HG03460 (cell line): ENCODE measurements around the gene TMEM60.
"Not testable (repeated sequence)": the region's sequence is repeated elsewhere in the genome, so short reads cannot be mapped to it uniquely, and the experiment has no call there.

Experiments used
- ATAC-seq: cut with Tn5 transposase; IDR thresholded peaks from one replicate; pipeline ENCODE4 v1.9.1; 2021; ENCODE audit not compliant: unreplicated experiment

The TMEM60 gene

GRCh38 chr7:77812290-77812685, 14.1 kb upstream of the TMEM60 start:
- no peak for ATAC-seq

DNA sequence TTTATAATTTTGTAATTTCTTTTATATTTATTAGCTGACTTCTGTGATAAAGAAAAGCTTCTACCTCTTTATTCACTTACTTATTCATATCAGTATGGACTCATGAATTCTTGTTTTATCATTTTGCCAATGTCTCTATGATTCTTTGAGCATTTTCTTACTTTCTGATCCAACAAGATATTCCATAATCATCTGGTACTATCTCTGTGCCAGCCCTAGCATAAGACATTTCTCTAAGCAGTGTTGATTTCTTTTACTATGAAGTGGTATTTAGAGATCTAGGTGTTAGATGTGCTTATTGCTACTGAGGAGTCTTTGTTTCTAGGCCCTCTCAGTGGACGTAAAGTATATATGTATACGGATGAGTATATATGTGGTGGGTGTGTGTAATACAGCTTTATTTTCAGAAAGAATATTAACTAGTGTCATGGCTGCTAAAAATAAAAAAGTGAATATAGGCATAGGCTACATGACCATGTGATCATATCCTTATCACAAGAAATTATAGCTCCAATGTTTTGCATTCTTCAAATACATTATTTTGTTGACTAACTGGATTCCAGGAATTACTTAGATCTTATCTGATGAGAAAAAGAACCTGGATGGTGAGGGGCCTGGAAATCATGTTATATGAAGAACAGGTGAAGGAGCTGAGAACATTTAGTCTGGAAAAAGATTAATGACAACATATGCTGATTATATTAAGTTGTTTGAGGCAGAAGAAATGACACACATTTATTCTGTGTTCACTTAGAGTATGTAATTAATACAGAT, 13.5 kb upstream of the TMEM60 start:
- no peak for ATAC-seq

DNA sequence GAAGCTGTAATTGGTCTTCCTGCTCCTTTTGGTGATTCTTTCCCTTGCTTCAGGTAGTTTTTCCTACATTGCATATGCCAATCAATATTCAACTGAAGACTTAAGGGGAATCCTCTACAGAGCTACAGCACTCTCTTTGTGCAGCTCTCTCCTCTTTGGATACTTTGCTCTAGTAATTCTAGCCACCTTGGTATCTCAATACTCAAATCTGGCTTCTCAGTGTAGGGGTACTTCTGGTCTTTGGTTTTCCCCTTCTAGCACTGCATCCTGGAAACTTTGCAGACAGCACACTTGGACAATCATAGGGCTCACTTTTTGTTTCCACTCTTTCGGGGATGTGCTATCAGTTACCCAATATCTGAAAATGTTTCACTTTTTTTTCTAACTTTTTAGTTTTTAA, 10.3 kb upstream of the TMEM60 start:
- ATAC-seq: no peak

GRCh38 chr7:77806425-77806824, 8.2 kb upstream of the TMEM60 start:
- no peak for ATAC-seq

DNA sequence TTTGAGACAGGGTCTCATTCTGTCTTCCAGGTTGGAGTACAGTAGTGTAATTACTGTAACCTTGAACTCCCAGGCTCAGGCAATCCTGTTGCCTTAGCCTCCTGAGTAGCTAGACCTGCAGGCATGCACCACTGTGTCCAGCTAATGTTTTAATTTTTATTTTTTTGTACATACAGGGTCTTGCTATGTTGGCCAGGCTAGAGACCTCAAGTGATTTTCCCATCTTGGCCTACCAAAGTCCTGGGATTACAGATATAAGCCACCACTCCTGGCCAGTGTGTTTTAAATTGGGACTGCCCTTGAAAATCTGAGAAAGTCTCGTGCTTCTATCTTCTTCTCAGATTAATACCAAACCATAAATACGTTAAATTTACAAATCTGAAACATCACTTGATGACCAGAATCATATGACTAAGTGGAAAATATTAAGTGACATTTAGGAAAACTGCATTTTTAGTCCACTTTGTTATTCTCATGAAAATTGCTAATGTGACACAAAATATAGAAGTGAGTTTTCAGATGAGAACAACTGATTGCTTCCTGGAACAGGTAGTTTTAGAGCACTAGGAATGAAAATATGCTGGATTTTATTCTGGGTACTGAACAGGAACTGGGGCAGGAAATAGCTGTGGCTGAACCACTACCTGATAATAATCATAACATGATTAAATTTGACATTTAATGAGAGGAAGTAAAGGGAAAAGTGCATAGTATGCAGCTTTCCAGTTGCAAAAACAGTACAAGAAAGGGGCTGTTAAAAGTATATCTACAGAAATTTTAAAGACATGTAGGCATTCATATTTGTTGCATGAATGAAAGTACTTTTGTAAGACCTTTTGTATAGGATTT, 4.5 kb upstream of the TMEM60 start:
- no peak for ATAC-seq

DNA sequence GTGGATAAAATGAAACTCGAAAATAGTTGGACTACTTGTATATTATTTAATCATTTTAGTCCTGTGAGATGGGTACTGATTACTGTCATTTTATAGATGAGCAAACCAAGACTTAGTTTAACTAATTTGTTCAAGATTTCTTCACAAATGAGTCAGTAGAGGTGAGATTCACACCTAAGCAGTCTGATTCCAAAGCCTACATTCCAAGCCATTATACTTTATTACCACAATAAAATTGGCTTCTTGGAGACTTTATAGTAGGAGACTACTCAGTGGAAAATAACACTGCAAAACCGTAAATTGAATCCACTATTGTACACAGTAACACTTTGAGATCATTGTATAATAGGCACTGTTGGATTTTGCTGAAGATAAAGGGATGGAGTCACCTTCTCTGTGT, 2.5 kb upstream of the TMEM60 start:
- no peak for ATAC-seq

DNA sequence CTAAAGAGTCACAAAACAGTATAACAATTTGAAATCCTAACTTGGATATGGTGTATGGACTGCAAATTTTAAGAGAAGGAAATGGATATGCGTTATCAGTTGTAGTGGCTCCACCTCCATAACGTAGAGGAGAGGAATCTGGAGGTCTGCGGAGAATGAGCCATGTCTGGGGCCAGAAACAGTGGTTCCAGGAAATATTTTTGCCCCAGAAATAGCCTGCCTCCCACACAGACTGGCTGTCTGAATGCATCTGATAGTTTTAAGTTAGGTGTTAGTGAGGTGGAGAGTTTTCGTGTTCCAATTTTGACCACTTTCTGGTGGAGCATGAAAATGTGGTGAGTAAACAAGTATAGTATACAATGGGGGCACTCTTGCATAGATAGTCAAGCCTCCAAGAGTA, 1.9 kb upstream of the TMEM60 start:
- ATAC-seq: no peak

- no peak for ATAC-seq
These were observed 1.1 kb upstream of the TMEM60 start for GRCh38 chr7:77799078-77799964.

DNA sequence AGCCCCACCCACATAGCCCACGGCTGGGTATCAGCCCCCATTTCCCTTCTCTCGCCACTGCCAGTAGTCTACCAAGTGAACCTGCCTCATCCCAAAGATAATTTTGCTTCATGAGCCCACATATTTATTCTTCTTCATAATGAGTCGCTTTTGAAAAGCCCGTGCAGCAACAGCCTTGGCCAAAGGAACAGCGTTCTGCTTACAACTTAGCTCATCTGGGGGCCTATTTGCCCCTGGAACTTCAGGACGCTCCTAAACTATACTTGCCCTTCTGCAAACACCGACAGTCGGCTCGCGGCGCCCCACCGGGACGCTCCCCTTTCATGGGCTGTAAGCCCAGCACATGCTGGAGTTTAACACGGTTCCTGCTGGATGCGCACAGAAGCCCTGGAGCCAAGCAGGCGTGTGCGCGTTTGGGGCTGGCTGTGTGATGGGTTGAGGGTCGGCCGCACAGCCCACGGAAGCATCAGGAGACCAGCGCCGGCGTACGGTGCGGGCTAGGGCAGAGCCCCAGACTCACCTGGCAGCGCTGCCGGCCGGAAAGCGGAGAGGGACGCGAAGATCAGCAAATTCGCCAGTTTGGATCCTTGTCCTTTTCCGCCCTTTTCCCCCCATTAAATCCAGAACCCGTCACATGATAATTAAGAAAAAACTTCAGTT, 370 bp downstream of the TMEM60 start:
- peak; percentile 23 for ATAC-seq

DNA sequence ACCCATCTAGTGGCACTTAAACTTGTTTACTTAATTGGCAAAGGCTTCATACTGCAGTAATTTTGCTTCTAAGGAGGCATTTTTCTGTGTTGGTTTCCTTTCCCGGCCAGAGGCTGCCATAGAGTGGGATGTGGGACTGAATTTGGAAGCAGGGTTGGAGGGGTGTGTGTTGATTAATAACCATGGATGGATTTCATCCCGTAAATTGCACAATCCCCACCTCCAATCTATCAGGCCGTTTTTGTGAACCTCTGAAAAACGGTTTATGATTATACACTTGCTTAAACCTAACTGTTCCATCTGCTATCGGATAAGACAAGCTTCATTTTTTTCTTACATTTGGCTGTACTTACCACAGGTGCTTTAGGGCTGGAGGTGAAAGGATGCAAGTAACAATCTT, 1.3 kb downstream of the TMEM60 start:
- no peak for ATAC-seq

DNA sequence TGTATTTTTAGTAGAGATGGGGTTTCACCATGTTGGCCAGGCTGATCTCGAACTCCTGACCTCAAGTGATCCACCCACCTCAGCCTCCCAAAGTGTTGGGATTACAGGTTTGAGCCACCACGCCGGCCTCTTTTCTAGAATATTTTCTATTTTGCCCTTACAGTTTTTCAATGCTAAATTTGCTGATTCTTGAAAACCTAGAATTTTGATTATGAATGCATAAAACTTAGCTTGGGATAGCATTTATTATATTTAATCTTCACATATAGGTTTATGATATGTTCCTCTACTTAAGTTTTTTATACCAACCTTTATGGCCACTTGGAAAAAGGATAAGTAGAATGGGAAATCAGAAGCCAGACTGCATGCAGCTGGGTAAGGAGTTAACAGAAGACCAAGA, 2.1 kb downstream of the TMEM60 start:
- no peak for ATAC-seq

GRCh38 chr7:77794000-77794399, 4.2 kb downstream of the TMEM60 start:
- no peak for ATAC-seq

DNA sequence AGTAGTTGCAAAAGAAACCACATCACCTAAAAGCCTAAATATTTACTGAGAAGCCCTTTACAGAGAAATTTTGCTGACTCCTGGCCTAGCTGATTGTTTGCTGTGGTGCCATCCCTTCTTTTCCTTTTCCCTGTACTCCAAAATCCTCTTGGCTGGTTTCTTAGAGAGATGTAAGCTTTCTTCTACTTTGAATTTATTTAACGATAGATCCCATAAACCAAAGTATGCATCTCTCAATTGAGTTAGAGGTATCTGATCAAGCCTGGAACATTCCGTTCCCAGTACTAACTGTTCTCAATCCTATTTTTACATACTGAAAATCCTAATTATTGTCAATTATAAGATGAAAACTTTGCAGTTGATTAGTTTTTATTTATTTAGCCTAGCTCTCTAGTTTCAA, 6.3 kb downstream of the TMEM60 start:
- ATAC-seq: no peak

DNA sequence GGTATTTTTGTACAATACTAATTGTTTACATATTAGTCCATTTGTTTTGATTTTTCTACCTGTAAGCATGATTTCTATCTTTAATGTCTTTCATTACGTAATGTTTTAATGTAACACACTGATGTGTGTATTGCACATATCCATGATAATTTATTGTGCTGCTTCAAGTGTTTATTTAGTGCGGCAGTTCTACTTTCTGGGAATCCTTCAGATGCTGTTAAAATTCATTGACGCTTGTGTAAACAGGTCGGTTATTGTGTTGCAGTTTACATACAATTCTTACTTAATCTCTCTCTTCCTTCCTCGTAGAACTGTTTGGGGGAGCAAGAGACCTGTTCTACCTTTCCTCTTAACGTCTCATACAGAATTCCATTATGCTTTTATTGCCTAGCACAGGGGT, 6.9 kb downstream of the TMEM60 start:
- ATAC-seq: no peak

- peak; percentile 36 for ATAC-seq
These were observed 9.8 kb downstream of the TMEM60 start for GRCh38 chr7:77788327-77788902.

DNA sequence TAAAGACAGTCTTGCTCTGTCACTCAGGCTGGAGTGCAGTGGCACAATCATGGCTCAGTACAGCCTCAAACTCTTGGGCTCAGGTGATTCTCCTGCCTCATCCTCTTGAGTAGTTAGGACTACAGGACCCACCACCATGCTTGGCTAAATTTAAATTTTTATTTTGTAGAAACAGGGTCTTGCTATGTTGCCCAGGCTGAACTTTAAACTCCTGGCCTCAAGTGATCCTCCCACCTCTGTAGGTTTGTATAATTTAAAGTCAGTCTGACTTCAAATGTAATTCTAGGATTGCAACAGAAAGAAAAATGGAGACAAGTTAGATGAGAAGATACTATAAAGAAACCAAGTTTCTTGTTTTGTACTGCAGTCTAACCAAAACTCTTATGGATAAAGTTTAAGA, 11.5 kb downstream of the TMEM60 start:
- no peak for ATAC-seq

GRCh38 chr7:77786018-77786417, 12.2 kb downstream of the TMEM60 start:
- no peak for ATAC-seq

DNA sequence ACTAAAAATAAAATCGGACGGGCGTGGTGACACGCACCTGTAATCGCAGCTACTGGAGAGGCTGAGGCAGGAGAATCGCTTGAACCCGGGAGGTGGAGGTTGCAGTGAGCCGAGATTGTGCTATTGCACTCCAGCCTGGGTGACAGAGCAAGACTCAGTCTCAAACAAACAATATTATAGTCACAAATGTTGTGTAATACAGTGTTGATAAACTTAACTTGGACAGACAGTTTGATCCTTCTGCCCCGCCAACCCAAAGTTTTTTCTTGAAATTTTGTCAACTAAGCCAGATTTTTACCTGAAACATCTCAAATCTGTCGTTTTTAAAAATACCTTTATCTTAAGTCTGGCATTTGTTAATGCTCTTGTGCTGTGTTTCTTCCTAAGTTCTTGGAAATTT, 13.8 kb downstream of the TMEM60 start:
- ATAC-seq: not testable (repeated sequence)

DNA sequence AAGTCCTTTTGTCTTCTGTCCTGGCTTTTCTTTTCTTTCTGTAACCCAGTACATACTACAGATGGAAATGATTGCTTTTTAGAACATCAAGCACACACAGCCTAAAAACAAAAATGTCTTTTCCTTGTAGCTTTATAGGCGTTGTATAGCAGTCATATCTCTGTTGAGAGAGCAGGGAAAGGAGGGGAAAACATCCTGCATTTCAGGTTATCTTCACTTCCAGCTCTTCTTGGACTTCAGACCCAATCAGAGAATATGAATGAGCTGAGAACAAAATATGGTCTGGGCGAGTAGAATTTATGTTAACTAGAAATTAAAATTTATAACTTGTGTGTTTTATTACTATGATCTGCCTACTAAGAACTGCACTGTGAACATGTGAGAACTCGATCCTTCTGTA, 14.7 kb downstream of the TMEM60 start:
- no peak for ATAC-seq

DNA sequence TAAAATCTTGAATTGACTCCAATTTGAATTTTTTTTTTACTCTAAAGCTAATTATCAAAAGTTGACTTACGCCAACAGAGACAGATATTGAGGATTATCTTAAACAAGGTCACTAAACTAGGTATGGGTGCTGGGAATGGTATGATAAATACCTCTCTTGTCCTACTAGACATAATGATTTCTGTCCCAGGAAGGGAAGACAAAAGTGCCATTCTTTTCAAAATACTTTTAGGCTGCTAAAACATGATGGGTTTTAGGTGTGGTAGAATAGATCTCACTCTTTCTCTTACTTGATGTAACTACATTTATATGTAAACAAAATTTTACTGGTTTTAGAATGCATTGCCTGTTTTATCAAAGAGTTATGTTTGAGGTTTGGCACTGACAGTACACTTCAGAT, 15.1 kb downstream of the TMEM60 start:
- no peak for ATAC-seq

DNA sequence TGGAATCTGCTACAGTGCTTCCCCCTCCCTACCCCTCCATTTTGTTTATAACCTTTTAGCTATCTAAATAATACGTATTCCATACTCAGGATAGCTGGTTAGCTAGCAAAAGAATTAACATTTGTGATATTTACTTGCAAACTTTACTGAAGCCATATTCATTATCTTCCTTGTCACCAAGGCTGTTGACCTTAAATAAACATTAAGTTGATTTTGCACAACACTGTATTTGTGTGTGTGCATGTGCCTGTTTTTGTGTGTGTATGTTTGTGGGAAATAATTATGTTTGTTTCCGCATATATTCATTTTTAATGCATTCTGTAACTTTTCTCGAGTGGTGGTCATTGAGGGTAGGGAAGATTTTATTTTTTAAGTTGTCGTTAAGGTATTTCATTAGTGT, 15.9 kb downstream of the TMEM60 start:
- ATAC-seq: no peak
